Smooth muscle cell of the brain vasculature (primary cell): ENCODE data around the gene HFE.
"Not testable (repeated sequence)": the region's sequence is repeated elsewhere in the genome, so short reads cannot be mapped to it uniquely, and the experiment has no call there.

Source experiments
- DNase-seq: peaks from one replicate; pipeline ENCODE4 v3.0.0-alpha.2; 2012; ENCODE audit warnings: low read depth, low spot score

The HFE gene, protein sequence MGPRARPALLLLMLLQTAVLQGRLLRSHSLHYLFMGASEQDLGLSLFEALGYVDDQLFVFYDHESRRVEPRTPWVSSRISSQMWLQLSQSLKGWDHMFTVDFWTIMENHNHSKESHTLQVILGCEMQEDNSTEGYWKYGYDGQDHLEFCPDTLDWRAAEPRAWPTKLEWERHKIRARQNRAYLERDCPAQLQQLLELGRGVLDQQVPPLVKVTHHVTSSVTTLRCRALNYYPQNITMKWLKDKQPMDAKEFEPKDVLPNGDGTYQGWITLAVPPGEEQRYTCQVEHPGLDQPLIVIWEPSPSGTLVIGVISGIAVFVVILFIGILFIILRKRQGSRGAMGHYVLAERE

DNA sequence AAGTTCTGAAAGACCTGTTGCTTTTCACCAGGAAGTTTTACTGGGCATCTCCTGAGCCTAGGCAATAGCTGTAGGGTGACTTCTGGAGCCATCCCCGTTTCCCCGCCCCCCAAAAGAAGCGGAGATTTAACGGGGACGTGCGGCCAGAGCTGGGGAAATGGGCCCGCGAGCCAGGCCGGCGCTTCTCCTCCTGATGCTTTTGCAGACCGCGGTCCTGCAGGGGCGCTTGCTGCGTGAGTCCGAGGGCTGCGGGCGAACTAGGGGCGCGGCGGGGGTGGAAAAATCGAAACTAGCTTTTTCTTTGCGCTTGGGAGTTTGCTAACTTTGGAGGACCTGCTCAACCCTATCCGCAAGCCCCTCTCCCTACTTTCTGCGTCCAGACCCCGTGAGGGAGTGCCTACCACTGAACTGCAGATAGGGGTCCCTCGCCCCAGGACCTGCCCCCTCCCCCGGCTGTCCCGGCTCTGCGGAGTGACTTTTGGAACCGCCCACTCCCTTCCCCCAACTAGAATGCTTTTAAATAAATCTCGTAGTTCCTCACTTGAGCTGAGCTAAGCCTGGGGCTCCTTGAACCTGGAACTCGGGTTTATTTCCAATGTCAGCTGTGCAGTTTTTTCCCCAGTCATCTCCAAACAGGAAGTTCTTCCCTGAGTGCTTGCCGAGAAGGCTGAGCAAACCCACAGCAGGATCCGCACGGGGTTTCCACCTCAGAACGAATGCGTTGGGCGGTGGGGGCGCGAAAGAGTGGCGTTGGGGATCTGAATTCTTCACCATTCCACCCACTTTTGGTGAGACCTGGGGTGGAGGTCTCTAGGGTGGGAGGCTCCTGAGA lies at the start of gene HFE:
Gene HFE (plus strand): TSS at position 146 of the 832 bp plus-strand sequence. CDS start 12 bp downstream, at position 158.
- peak; percentile 35 for DNase-seq

DNA sequence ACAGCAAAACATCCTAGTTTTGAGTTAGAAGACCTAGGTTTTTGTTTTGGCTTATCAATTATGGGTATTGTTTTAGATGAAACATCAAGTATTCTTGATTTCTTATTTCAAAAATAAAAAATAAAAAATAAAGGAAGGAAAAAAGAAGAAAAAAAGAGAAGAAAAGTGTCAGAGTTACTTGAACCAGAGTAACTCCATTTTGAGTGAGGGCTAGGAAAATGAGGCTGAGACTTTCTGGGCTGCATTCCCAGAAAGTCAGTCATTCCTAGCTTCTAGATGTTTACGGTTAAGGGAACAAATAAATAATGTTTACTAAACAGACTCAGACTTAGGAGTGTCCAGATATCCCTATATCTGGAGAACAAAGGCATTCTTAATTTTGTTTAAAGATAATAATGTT lies 45.3 kb upstream of the HFE start:
- DNase-seq: no peak

DNA sequence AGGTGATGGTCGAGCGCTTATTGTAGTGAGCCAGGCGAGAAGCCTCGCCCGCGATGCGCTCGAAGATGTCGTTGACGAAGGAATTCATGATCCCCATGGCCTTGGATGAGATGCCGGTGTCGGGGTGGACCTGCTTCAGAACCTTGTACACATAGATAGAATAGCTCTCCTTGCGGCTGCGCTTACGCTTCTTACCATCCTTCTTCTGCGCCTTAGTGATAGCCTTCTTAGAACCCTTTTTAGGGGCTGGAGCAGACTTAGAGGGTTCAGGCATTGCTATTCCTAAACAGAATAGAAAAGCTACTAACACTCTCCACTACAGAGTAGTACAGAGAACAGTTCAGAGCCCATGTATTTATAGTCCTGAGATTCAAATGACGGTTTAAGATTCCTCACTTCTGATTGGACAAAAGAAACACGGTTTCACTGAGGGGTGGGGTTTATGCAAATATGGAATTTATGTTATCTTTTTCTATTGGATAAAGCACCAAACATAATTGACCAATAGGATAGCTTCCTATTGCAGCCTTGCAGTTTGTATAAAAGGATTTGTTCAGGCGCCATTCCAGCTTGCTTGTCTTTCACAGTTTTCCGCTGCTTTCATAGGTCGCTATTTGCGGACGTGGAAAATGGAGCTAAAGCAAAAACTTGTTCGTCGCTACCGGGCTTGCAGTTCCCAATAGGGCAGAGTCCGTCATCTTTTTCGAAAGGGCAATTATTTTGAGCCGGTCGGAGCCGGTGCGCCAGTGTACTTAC lies 43.7 kb upstream of the HFE start:
- DNase-seq: no peak

DNA sequence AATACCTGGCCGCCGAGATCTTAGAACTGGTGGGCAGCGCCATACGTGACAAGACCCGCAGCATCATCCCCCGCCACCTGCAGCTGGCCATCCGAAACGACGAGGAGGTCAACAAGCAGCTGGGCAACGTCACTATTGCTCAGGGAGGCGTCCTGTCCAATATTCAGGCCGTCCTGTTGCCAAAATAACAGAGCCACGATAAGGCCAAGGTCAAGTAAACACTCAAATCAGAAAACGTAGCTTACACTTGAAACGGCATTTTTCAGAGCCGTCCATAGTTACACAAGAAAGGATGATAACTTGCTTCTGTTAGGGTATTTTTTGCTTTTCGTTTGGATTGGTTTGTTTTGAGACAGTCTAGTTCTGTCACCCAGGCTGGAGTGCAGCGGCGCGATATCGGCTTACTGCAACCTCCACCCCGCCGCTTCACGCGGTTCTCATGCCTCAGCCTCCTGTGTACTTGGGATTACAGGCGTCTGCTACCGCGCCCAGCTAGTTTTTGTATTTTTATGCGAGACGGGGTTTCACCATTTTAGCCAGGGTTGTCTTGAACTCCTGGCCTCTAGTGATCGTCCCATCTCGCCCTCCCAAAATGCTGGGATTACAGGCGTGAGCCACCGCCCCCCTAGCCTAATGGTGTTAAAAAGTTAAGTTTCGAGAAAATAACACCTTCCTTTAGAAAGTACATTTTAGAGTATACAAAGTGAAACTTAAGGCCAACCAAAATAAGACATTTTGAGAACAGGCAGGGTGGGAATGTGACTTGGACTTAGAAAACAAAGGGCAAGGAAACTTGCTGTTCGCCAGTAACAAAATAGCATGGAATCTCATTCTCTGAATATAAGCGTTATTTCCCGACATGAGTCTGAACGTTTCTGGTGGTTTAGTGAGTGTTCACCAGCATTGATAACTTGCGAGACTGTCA lies 42.8 kb upstream of the HFE start:
- DNase-seq: no peak

DNA sequence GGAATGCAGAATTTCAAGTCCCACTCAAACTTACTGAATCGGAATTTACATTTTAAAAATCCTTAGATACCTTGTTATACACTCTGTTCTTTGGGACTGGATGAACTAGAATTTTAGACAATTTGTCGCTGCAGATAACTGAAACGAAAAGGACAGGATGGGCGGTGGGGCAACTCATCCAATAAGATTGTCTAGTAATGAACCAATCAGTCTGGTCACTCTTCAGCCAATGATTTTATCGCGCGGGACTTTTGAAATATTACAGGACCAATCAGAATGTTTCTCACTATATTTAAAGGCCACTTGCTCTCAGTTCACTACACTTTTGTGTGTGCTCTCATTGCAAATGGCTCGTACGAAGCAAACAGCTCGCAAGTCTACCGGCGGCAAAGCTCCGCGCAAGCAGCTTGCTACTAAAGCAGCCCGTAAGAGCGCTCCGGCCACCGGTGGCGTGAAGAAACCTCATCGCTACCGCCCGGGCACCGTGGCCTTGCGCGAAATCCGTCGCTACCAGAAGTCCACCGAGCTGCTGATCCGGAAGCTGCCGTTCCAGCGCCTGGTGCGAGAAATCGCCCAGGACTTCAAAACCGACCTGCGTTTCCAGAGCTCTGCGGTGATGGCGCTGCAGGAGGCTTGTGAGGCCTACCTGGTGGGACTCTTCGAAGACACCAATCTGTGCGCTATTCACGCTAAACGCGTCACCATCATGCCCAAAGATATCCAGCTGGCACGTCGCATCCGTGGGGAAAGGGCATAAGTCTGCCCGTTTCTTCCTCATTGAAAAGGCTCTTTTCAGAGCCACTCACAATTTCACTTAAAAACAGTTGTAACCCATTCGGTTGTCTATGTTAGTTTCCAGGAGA lies 41.9 kb upstream of the HFE start:
- no peak for DNase-seq

DNA sequence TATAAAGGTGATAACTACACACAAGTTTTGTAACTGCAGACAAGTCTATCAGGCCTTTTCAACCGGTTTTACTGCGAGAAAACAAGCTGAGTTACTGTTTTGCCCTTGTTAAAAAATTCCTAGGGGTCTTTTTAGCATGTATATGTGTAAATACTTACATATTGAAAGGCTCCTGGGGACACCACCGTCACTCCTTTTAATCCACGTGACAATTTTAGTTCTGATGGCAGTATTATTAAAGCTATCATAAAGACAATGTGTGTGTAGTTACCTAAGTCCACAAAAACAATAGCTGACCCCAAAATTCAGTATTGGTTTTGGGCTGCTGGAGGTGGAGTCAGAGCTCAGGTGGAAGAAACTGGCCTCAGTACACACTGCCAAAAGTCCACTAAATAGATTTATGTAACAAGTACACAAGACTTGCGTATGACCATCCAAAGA lies 41.3 kb upstream of the HFE start:
- DNase-seq: no peak

DNA sequence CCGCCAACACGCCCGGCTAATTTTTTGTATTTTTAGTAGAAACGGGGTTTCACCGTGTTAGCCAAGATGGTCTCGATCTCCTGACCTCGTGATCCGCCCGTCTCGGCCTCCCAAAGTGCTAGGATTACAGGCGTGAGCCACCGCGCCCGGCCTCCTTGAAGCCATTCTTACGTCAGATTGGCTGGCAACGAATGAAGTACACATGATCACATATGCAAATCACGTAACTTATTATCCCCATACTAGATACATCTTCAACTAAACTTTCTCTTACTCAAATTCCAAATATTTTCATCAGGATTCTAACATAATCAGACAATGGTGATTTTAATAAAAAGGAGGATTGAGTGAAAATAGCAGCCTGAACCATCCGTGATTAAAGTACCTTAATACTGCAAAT lies 39.9 kb upstream of the HFE start:
- DNase-seq: not testable (repeated sequence)

DNA sequence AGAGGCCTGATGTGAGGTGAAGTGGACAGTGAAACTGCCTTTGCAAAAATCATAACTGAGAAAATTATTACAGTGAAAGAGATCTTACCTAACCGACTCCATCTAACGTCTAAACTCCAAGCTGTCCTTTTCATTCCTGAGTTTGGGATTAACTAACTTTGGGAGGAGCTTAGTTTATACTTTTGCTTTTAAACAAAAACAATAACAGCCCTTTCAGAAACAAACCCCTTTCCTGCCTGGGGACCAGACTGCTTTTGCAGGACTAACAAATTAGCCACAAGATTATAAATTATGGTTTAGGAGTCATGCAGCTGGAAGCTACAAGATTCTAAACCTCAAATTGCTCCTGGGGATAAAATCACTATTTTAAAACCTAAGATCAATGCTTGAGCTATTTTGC lies 38.6 kb upstream of the HFE start:
- no peak for DNase-seq

DNA sequence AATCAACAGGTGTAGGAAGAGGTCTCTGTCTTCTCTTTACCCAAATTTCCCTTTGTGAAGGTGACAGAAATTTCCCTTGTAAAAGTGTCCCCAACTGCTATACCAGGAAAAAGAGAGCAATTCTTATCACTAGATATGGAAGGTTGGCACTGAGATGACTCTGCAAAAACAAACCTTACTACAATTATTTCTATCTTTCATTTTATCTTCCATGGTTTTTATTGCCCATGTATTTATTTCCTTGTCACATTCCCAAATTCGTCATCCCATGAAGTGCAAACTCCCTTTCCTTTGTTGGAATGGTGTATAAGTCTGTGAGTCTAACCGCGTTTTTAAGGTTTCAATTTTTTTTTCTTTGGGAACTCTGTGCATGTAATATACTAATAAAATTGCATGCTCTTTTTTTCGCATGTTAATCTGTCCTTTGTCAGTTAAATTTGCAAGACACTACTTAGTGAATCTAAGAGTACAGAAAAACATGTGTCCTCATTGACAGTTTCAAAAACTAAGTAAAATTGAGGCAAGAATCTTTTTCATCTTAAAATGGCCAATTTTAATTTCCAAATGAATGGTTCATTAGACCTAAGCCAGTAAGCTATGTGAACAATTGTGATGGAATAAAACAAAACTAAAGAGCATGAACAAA lies 35.4 kb upstream of the HFE start:
- no peak for DNase-seq

DNA sequence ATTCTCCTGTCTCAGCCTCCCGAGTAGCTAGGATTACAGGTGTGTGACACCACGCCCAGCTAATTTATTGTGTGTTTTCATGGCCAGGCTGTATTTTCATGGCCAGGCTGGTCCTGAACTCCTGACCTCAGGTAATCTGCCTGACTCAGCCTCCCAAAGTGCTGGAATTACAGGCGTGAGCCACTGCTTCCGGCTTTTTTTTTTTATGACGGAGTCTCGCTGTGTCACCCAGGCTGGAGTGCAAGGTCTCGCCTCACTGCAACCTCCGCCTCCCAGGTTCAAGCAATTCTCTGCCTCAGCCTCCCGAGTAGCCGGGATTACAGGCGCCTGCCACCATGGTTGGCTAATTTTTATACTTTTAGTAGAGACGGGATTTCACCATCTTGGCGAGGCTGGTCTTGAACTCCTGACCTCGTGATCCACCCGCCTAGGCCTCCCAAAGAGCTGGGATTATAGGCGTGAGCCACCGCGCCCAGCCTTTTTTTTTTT lies 34.4 kb upstream of the HFE start:
- DNase-seq: not testable (repeated sequence)

DNA sequence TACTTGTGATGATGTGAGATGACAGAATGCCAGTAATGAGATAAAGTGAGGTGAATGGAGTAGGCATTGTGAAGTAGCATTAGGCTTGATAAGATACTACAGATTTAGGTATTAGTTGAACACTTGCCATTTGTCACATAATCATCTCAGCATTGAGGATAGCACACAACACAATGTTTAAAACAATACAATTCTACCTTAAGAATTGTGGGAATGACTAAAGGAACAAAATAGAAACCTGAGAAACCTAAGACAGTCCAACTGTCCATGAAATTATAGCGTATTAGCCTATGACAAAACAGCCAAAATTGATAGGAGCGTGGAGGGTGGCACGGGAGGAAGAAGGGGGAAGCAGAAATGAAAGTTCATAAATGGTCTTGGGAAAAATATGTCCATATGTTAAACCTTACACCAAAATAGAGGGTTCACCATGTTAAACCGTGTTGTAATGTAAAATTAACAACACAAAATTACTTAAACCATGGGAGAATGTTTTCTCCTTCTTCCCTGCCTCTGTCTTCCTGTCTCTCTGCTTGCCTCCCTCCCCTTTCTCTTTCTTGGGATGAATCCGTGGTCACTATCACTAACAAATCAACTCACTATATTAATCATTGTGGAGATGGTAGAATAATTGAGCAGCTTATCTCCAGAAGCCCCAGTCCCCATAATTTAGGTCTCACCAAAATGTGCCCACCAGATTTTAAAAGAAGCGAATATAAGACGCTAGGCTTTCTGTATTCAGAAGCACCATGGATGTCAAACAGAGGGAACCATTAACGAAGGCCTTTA lies 33.0 kb upstream of the HFE start:
- DNase-seq: no peak

DNA sequence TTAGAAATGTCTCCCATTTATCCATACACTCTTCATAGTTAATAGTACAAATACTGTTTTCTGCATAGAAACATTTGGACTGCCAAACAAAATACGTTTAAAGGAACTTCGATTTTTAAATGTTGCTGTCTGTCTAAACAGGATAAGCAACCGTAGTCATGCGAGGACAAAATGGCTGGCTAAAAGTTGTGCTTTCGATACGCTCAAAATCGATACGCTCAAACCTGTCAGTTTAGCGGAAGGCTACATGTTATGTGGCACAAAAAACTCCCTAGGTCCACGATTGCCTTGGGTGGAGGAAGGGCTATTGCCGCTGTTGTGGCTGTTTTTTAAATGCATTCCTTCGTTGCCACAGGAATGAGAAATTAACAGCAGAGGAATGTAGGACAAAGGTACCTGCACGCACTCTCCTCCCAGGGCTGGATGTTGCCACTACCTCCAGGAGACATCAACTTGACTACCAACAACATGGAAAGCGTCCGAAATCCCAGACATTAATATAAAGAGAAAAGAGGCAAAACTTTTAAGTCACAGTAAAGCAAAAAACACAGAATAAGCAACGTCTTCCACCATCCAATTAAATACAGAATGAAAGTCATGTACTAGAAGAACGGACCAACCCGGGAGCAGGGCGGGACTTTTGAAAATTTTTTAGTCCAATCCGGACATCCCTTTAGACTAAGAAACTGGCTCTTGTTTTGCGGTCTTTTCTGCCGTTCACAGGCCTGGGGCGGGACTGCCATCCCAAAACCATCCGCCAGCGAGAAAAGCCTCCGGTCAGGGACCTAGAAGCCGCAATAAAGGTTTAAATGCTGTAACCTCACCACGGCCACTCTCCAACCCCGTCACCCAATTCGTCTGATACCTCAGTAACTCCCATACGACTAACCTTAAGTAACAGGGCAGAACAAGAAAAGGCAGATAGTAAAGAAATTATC lies 32.2 kb upstream of the HFE start:
- DNase-seq: peak; percentile 91

DNA sequence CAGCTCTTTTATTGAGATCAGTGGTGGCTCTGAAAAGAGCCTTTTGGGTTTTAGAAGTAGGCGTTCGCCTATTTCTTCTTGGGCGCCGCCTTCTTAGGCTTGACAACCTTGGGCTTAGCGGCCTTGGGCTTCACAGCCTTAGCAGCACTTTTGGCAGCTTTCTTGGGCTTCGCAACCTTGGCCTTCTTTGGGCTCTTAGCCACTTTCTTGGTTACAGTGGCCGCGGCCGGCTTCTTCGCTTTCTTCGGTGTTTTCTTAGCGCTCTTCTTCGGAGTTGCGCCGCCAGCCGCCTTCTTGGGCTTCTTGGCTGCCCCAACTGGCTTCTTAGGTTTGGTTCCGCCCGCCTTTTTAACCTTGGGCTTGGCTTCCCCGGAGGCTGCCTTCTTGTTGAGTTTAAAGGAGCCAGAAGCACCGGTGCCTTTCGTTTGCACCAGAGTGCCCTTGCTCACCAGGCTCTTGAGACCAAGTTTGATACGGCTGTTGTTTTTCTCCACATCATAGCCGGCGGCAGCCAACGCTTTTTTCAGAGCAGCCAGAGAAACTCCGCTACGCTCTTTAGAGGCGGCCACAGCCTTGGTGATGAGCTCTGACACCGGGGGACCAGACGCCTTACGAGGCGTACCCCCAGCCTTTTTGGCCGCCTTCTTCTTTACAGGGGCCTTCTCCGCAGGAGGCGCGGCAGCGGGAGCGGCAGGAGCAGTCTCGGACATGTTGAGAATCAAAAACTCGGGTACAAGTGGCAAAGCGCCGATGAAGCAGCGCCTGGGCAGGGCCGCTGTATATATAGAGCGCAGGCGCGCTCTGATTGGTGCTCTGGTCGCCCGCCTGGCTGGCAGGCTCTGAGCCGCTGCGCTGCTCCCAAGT lies 31.3 kb upstream of the HFE start:
- DNase-seq: no peak

DNA sequence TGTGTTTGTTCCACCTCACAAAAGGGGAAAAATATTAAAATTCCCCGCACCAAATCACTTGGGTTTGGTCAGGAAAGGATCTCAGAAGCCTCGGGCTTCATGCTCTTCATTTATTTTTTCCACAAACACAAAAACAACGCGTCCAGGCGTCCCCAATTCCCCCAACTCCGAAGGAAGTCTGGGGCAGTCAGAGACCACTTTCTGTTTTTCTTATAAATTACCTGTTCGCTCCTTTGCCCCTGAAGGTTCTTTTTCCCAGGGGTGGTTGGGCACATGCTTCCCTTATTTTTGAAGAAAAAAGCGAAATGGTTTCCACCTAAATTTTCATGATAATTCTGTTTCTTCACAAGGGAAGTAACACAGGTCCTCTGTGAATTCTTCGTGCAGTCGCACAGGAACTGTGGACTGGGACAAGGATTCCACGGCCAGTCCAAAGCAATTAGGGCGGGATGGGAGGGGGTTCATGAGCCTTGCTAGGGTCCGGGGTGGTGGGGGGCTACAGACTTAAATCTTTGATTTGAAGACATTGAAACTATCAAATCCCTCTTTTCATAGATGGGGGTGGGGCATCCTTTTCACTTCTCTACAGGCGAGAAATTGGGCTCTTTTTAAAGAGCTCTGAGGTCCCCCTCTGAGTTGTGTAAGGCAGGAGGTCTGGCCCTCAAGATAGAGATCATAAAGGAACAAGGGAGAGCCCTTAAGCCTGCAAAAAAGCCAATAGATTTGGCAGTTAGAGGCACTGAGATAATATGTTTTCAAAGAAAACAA lies 30.5 kb upstream of the HFE start:
- DNase-seq: no peak

DNA sequence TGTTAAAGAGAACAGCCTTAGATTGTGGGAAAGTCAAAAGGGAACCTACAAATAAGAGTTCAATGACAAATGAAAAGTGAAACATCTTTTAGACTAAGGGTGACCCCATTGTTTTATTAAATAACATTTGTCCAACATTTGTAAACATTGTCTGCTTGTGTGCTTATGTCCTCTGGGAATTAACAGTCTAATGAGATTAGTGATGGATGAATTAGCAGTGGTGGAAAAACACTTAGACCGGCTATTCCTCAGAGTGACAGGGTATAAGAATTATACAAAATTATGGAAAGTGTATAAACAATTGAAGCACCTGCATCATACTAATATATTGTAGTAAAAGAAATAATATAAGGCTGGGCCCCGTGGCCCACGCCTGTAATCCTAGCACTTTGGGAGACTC lies 29.3 kb upstream of the HFE start:
- DNase-seq: no peak
